Measurements from ENCODE around the gene RNF217.
"Not testable (repeated sequence)": the region's sequence is repeated elsewhere in the genome, so short reads cannot be mapped to it uniquely, and the experiment has no call there.

Gene RNF217

GRCh38 chr6:124961777-124962638, at the start of gene RNF217:
RNF217 (plus strand) TSS chr6:124962437; CDS start chr6:124962545, 108 bp downstream.
- TF ChIP-seq CTCF (IDR thresholded peaks at IDR 0.05; ENCODE audit: borderline replicate concordance, insufficient read depth, low read depth, low read length), result no peak
- no peak within 1 kb of the TSS for H3K4me3 ChIP-seq (ENCODE audit: low read depth, low read length)

GRCh38 chr6:124913056-124913455, 49.2 kb upstream of the RNF217 start:
- no peak for TF ChIP-seq CTCF (IDR thresholded peaks at IDR 0.05; ENCODE audit: borderline replicate concordance, insufficient read depth, low read depth, low read length)
- no peak overlapping the region for H3K4me3 ChIP-seq (ENCODE audit: low read depth, low read length)

- TF ChIP-seq CTCF (IDR thresholded peaks at IDR 0.05; ENCODE audit: borderline replicate concordance, insufficient read depth, low read depth, low read length), result no peak
These were observed 44.5 kb upstream of the RNF217 start for GRCh38 chr6:124917769-124918168.

GRCh38 chr6:124919703-124920102, 42.5 kb upstream of the RNF217 start:
- not testable (repeated sequence) for H3K4me3 ChIP-seq (ENCODE audit: low read depth, low read length)

More at GRCh38 chr6:124917769-124918168, 44.5 kb upstream of the RNF217 start:
- no peak overlapping the region for H3K4me3 ChIP-seq (ENCODE audit: low read depth, low read length)

- H3K4me3 ChIP-seq (ENCODE audit: low read depth, low read length), result no peak overlapping the region
- no peak for TF ChIP-seq CTCF (IDR thresholded peaks at IDR 0.05; ENCODE audit: borderline replicate concordance, insufficient read depth, low read depth, low read length)
These were observed 37.9 kb upstream of the RNF217 start for GRCh38 chr6:124924333-124924759.

- TF ChIP-seq CTCF (IDR thresholded peaks at IDR 0.05; ENCODE audit: borderline replicate concordance, insufficient read depth, low read depth, low read length), result no peak
- no peak overlapping the region for H3K4me3 ChIP-seq (ENCODE audit: low read depth, low read length)
These were observed 35.8 kb upstream of the RNF217 start for GRCh38 chr6:124926435-124926834.

- no peak overlapping the region for H3K4me3 ChIP-seq (ENCODE audit: low read depth, low read length)
- no peak for TF ChIP-seq CTCF (IDR thresholded peaks at IDR 0.05; ENCODE audit: borderline replicate concordance, insufficient read depth, low read depth, low read length)
These were observed 34.4 kb upstream of the RNF217 start for GRCh38 chr6:124927806-124928205.

Measured in GM12875 (cell line).